ENCODE measurements around the gene MPC1L. TPM values are rescaled to one million over a fixed set of nuclear protein-coding genes. Genes with fewer than 3 reads are reported as not detected.

MPC1L gene
- total and polyA plus RNA-seq, 9 of the 15 experiments (the other 6 are each of a cell fraction or from before 2014, with no cell fraction given), result not detected

DNA sequence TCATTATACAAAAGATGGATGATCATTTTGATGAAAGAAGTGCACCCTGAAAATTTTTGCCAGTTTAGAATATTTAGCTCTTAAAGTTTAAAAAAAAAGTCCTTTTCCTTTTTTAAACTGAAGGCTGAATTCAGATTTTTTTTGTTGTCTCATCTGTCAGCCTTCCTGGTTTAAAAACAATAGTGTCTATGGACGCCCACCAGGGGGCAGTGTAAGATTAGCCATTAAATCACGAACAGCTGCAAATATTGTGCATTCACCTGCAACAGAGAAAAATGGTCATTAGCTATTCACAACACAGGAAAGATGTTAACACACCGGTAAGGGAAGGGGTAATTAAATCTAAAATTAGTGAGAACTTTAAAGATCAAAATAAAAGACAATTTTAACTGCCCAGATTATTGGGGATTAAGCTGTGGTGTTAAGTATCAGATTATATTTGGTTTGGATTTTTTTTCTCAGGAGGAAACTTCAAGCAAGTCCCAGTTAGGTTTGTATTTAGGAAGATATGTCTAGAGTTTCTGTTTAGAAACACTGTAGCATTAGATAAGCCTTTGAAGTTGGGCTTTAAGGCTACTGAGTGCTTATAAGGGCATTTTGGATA is 28.5 kb downstream of the MPC1L start:
- FAIRE-seq (peak; percentile 88), DNase-seq (ENCODE audit: extremely low read depth in 1 of 4, low spot score in 3 of 4) (peak; percentile 16 to 75 (median 26)), ATAC-seq (no peak)
- Histone ChIP-seq H3K36me3 (ENCODE audit: control insufficient read depth, insufficient read depth, low read length) (peaks cover 26% of the 10 kb centered on the region; the same call in 2 of the 3 replicates), H3K27ac (ENCODE audit: extremely low read depth, low read depth, low read length) (no peak overlapping the region), H3K4me1 (replicated peaks in 1 of 2; ENCODE audit: control insufficient read depth in 2 of 2, insufficient read depth in 2 of 2, low read length in 2 of 2) (peaks cover 3 to 6% of the 10 kb centered on the region in 2 experiments; a peak in 4 of 5 replicates), H3K4me2 (ENCODE audit: insufficient read depth, low read length) (no peak overlapping the region), H3K9ac (ENCODE audit: insufficient read depth in 1 of 2, low read depth in 2 of 2, low read length in 2 of 2) (no peak overlapping the region), H3K4me3 (no peak overlapping the region), H3K79me2 (ENCODE audit: control insufficient read depth, insufficient read depth, low read length) (peaks cover 3% of the 10 kb centered on the region; the same call in 2 of the 3 replicates), H3K9me1 (ENCODE audit: control insufficient read depth, insufficient read depth, low read length) (no peaks in the 10 kb centered on the region), H3K9me3 (replicated peaks; ENCODE audit: control insufficient read depth, insufficient read depth, low read depth, low read length) (no peaks in the 10 kb centered on the region), H3K27me3 (ENCODE audit: control insufficient read depth in 2 of 2, insufficient read depth in 2 of 2, low read length in 2 of 2) (no peaks in the 10 kb centered on the region), H2AFZ (ENCODE audit: low read depth, low read length) (no peak overlapping the region), H4K20me1 (replicated peaks; ENCODE audit: control insufficient read depth, insufficient read depth, low read length) (no peaks in the 10 kb centered on the region)
- intact Hi-C loops (cut with micrococcal nuclease), result loop anchor here (2.0 to 10.0 kb wide), 4 partner anchors 86 to 463 kb away; partner anchors contain the start of gene MED14
- no TSS peak for BruUV-seq (replicated peaks)
- CTCF ChIA-PET (ENCODE audit: low intra/inter-chr PET ratio), result interaction anchor here (0.6 to 1.3 kb wide), 5 partner anchors 108 to 602 kb away, joined by 3 to 6 read pairs (median 3); no protein-coding TSS in a partner anchor
- WGBS (ENCODE audit: insufficient coverage, low coverage, missing lambda C conversion rate), result 0% methylated on average over 3 of the region's 3 CpGs
- in situ Hi-C loops (cut with MboI), result no loop called here
- POLR2A ChIA-PET, result interaction anchor here (0.6 kb wide), 1 partner anchor 512 kb away, joined by 3 read pairs; no protein-coding TSS in a partner anchor
- no peak for TF ChIP-seq CEBPG (CRISPR knock-in tag; IDR thresholded peaks at IDR 0.05)
- TF ChIP-seq CEBPG (tag; conservative IDR thresholded peaks at IDR 0.05 in 1 of 2, IDR thresholded peaks at IDR 0.05 in 1 of 2), result no peak
- no peak for TF ChIP-seq MTA2 (IDR thresholded peaks at IDR 0.05; ENCODE audit: low read depth)
- TF ChIP-seq, protein P1, sequence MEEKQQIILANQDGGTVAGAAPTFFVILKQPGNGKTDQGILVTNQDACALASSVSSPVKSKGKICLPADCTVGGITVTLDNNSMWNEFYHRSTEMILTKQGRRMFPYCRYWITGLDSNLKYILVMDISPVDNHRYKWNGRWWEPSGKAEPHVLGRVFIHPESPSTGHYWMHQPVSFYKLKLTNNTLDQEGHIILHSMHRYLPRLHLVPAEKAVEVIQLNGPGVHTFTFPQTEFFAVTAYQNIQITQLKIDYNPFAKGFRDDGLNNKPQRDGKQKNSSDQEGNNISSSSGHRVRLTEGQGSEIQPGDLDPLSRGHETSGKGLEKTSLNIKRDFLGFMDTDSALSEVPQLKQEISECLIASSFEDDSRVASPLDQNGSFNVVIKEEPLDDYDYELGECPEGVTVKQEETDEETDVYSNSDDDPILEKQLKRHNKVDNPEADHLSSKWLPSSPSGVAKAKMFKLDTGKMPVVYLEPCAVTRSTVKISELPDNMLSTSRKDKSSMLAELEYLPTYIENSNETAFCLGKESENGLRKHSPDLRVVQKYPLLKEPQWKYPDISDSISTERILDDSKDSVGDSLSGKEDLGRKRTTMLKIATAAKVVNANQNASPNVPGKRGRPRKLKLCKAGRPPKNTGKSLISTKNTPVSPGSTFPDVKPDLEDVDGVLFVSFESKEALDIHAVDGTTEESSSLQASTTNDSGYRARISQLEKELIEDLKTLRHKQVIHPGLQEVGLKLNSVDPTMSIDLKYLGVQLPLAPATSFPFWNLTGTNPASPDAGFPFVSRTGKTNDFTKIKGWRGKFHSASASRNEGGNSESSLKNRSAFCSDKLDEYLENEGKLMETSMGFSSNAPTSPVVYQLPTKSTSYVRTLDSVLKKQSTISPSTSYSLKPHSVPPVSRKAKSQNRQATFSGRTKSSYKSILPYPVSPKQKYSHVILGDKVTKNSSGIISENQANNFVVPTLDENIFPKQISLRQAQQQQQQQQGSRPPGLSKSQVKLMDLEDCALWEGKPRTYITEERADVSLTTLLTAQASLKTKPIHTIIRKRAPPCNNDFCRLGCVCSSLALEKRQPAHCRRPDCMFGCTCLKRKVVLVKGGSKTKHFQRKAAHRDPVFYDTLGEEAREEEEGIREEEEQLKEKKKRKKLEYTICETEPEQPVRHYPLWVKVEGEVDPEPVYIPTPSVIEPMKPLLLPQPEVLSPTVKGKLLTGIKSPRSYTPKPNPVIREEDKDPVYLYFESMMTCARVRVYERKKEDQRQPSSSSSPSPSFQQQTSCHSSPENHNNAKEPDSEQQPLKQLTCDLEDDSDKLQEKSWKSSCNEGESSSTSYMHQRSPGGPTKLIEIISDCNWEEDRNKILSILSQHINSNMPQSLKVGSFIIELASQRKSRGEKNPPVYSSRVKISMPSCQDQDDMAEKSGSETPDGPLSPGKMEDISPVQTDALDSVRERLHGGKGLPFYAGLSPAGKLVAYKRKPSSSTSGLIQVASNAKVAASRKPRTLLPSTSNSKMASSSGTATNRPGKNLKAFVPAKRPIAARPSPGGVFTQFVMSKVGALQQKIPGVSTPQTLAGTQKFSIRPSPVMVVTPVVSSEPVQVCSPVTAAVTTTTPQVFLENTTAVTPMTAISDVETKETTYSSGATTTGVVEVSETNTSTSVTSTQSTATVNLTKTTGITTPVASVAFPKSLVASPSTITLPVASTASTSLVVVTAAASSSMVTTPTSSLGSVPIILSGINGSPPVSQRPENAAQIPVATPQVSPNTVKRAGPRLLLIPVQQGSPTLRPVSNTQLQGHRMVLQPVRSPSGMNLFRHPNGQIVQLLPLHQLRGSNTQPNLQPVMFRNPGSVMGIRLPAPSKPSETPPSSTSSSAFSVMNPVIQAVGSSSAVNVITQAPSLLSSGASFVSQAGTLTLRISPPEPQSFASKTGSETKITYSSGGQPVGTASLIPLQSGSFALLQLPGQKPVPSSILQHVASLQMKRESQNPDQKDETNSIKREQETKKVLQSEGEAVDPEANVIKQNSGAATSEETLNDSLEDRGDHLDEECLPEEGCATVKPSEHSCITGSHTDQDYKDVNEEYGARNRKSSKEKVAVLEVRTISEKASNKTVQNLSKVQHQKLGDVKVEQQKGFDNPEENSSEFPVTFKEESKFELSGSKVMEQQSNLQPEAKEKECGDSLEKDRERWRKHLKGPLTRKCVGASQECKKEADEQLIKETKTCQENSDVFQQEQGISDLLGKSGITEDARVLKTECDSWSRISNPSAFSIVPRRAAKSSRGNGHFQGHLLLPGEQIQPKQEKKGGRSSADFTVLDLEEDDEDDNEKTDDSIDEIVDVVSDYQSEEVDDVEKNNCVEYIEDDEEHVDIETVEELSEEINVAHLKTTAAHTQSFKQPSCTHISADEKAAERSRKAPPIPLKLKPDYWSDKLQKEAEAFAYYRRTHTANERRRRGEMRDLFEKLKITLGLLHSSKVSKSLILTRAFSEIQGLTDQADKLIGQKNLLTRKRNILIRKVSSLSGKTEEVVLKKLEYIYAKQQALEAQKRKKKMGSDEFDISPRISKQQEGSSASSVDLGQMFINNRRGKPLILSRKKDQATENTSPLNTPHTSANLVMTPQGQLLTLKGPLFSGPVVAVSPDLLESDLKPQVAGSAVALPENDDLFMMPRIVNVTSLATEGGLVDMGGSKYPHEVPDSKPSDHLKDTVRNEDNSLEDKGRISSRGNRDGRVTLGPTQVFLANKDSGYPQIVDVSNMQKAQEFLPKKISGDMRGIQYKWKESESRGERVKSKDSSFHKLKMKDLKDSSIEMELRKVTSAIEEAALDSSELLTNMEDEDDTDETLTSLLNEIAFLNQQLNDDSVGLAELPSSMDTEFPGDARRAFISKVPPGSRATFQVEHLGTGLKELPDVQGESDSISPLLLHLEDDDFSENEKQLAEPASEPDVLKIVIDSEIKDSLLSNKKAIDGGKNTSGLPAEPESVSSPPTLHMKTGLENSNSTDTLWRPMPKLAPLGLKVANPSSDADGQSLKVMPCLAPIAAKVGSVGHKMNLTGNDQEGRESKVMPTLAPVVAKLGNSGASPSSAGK (IDR thresholded peaks at IDR 0.05), result no peak
- TF ChIP-seq SP2 (IDR thresholded peaks at IDR 0.05; ENCODE audit: extremely low read depth, low read depth, low read length, poor library complexity, severe bottlenecking), result no peak
- no peak for TF ChIP-seq THRA (IDR thresholded peaks at IDR 0.05)
